HL-60 (cell line): ENCODE data around the gene SLC16A10.

Experiments used
- GABPA ChIP-seq: IDR thresholded peaks from 2 replicates; pipeline ENCODE4 v1.6.1; 2012; ENCODE audit warnings: low read depth
- TF ChIP-seq, protein P1 (sequence below): IDR thresholded peaks from 2 replicates; pipeline ENCODE4 v1.6.1; 2012; ENCODE audit warnings: low read depth; ENCODE audit not compliant: insufficient replicate concordance

- TF ChIP-seq, protein P1, sequence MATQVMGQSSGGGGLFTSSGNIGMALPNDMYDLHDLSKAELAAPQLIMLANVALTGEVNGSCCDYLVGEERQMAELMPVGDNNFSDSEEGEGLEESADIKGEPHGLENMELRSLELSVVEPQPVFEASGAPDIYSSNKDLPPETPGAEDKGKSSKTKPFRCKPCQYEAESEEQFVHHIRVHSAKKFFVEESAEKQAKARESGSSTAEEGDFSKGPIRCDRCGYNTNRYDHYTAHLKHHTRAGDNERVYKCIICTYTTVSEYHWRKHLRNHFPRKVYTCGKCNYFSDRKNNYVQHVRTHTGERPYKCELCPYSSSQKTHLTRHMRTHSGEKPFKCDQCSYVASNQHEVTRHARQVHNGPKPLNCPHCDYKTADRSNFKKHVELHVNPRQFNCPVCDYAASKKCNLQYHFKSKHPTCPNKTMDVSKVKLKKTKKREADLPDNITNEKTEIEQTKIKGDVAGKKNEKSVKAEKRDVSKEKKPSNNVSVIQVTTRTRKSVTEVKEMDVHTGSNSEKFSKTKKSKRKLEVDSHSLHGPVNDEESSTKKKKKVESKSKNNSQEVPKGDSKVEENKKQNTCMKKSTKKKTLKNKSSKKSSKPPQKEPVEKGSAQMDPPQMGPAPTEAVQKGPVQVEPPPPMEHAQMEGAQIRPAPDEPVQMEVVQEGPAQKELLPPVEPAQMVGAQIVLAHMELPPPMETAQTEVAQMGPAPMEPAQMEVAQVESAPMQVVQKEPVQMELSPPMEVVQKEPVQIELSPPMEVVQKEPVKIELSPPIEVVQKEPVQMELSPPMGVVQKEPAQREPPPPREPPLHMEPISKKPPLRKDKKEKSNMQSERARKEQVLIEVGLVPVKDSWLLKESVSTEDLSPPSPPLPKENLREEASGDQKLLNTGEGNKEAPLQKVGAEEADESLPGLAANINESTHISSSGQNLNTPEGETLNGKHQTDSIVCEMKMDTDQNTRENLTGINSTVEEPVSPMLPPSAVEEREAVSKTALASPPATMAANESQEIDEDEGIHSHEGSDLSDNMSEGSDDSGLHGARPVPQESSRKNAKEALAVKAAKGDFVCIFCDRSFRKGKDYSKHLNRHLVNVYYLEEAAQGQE, result no peak
- no peak for TF ChIP-seq GABPA
Measured at GRCh38 chr6:111205502-111205901, 118.2 kb downstream of the SLC16A10 start.
